Neuronal stem cell (in vitro differentiated cells): ENCODE results near the gene SORT1.

Experiments
- DNase-seq: peaks from one replicate; pipeline ENCODE4 v3.0.0-alpha.2; 2013; ENCODE audit warnings: low spot score
- H2AFZ ChIP-seq: one replicate; pipeline ENCODE4 v1.6.1; 2013; ENCODE audit warnings: mild to moderate bottlenecking, low read length, inconsistent platforms
- H2AK5ac ChIP-seq: 2 replicates; pipeline ENCODE4 v1.6.1; 2013; ENCODE audit warnings: low read depth, mild to moderate bottlenecking, inconsistent platforms, low read length, moderate library complexity, mixed read lengths
- H2BK120ac ChIP-seq: 2 replicates; pipeline ENCODE4 v1.6.1; 2013; ENCODE audit warnings: low read depth, mild to moderate bottlenecking, inconsistent platforms, low read length, moderate library complexity, mixed read lengths
- H2BK12ac ChIP-seq: one replicate; pipeline ENCODE4 v1.6.1; 2013; ENCODE audit warnings: low read length, inconsistent platforms
- H2BK15ac ChIP-seq: 2 replicates; pipeline ENCODE4 v1.6.1; 2013; ENCODE audit warnings: mild to moderate bottlenecking, low read length, inconsistent platforms, mixed read lengths
- H2BK5ac ChIP-seq: one replicate; pipeline ENCODE4 v1.6.1; 2013; ENCODE audit warnings: inconsistent platforms, mild to moderate bottlenecking, low read length, moderate library complexity
- H3K14ac ChIP-seq: one replicate; pipeline ENCODE4 v1.6.1; 2013; ENCODE audit warnings: low read length, inconsistent platforms
- H3K18ac ChIP-seq: 2 replicates; pipeline ENCODE4 v1.6.1; 2013; ENCODE audit warnings: low read length, inconsistent platforms
- H3K23ac ChIP-seq: 2 replicates; pipeline ENCODE4 v1.6.1; 2013; ENCODE audit warnings: low read depth, mild to moderate bottlenecking, mixed read lengths, low read length, inconsistent platforms; ENCODE audit not compliant: poor library complexity
- H3K27ac ChIP-seq: replicated peaks from 3 replicates; pipeline ENCODE4 v1.5.1; 2013; ENCODE audit warnings: low read length, inconsistent platforms
- H3K27me3 ChIP-seq, 3 experiments: 2 replicates each; pipeline ENCODE4 v1.6.1; 2013; ENCODE audit warnings: low read length in 3 of 3, mild to moderate bottlenecking in 2 of 3, inconsistent platforms in 1 of 3, low read depth in 1 of 3, mixed read lengths in 1 of 3, moderate library complexity in 1 of 3; ENCODE audit not compliant: control insufficient read depth in 3 of 3, insufficient read depth in 3 of 3
- H3K36me3 ChIP-seq, 2 donors: replicated peaks in 1 of 2; 2 replicates each; pipeline ENCODE4 v1.6.1; 2013; ENCODE audit warnings: low read length in 2 of 2; ENCODE audit not compliant: control insufficient read depth in 2 of 2, insufficient read depth in 2 of 2
- H3K4ac ChIP-seq: 2 replicates; pipeline ENCODE4 v1.6.1; 2013; ENCODE audit warnings: inconsistent platforms, mild to moderate bottlenecking, low read length, moderate library complexity
- H3K4me1 ChIP-seq, 2 donors: 1 replicate in 1 of 2; 2 replicates in 1 of 2; pipeline ENCODE4 v1.6.1; 2013; ENCODE audit warnings: low read length in 2 of 2, low read depth in 1 of 2; ENCODE audit not compliant: control insufficient read depth in 2 of 2, insufficient read depth in 1 of 2
- H3K4me2 ChIP-seq: one replicate; pipeline ENCODE4 v1.6.1; 2013; ENCODE audit warnings: mild to moderate bottlenecking, low read length, inconsistent platforms; ENCODE audit not compliant: insufficient read depth, poor library complexity, severe bottlenecking
- H3K4me3 ChIP-seq, 2 donors: 2 replicates each; pipeline ENCODE4 v1.5.1; 2013; ENCODE audit warnings: low read length in 2 of 2, mild to moderate bottlenecking in 2 of 2, inconsistent platforms in 1 of 2, moderate library complexity in 1 of 2
- H3K79me1 ChIP-seq: one replicate; pipeline ENCODE4 v1.6.1; 2013; ENCODE audit warnings: low read depth, mild to moderate bottlenecking, inconsistent platforms, low read length, moderate library complexity
- H3K9ac ChIP-seq: one replicate; pipeline ENCODE4 v1.6.1; 2013; ENCODE audit warnings: mild to moderate bottlenecking, low read depth, low read length, inconsistent platforms; ENCODE audit not compliant: poor library complexity
- H3K9me3 ChIP-seq, 2 donors: replicated peaks in 1 of 2; 2 replicates each; pipeline versions ENCODE3 to v1.6.1; 2013; ENCODE audit warnings: low read length in 2 of 2, mild to moderate bottlenecking in 2 of 2, inconsistent platforms in 1 of 2, low read depth in 1 of 2, mixed read lengths in 1 of 2, moderate library complexity in 1 of 2; ENCODE audit not compliant: control insufficient read depth in 2 of 2, insufficient read depth in 1 of 2
- H4K8ac ChIP-seq: one replicate; pipeline ENCODE4 v1.6.1; 2013; ENCODE audit warnings: low read depth, mild to moderate bottlenecking, inconsistent platforms, low read length, moderate library complexity
- H4K91ac ChIP-seq: one replicate; pipeline ENCODE4 v1.6.1; 2013; ENCODE audit warnings: low read length, low read depth, mild to moderate bottlenecking, inconsistent platforms; ENCODE audit not compliant: poor library complexity
- WGBS, 2 donors: extraction: QIAGEN DNeasy Blood & Tissue Kit; methylation state at CpG; one replicate each; pipeline ENCODE4 v1.1.7; 2013; ENCODE audit warnings: missing lambda C conversion rate in 2 of 2, mixed read lengths in 1 of 2; ENCODE audit not compliant: insufficient read length in 2 of 2, insufficient replicate concordance in 1 of 2; ENCODE audit errors: extremely low coverage in 2 of 2; 5-methylcytosine and 5-hydroxymethylcytosine counted together

Gene SORT1

DNA sequence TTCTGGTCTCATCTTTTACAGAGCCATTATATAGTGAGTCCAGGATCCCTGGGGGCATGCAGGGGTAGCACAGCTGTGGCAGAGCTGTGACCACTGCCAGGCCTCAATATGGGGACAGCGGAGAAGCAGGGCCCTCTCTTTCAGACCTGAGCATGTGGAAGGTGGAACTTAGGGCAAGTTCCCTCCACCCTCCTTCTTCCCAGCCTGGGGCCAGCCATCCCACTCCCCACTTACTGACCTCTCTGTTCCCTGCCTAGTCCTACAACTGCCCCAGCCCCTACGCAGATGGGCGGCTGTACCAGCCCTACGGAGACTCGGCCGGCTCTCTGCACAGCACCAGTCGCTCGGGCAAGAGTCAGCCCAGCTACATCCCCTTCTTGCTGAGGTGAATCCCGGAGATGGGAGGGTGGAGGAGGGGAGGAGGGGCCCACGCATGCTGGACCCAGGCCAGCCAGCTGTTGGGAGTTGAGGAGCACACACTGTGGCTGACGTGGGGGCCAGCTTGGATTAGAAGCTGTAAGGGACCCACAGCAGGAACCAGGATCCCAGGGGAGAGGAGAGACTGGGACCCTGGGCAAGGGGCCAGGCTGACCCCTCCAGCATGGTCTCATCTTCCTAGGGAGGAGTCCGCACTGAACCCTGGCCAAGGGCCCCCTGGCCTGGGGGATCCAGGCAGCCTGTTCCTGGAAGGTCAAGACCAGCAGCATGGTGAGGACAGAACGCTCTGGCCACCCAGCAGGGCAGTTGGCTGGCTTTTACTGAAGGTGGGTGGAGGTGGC is 125.5 kb downstream of the SORT1 start:
- H2AK5ac ChIP-seq, result no peak overlapping the region
- H3K4me1 ChIP-seq, result peaks cover under 1 to 3% of the 10 kb centered on the region in 2 donors
- H3K4me2 ChIP-seq, result no peak overlapping the region
- WGBS, 2 donors, result no CpG with 5 or more reads among the region's 13 CpGs
- H2BK5ac ChIP-seq, result no peak overlapping the region
- H4K91ac ChIP-seq, result no peak overlapping the region
- H4K8ac ChIP-seq, result no peak overlapping the region
- peak overlapping the region; percentile 33 for H3K23ac ChIP-seq
- no peak overlapping the region for H2AFZ ChIP-seq
- H3K27me3 ChIP-seq, result no peaks in the 10 kb centered on the region
- DNase-seq, result no peak
- no peak overlapping the region for H2BK15ac ChIP-seq
- no peak overlapping the region for H3K4ac ChIP-seq
- no peak overlapping the region for H2BK12ac ChIP-seq
- H3K27ac ChIP-seq, result no peak overlapping the region
- H2BK120ac ChIP-seq, result no peak overlapping the region
- no peaks in the 10 kb centered on the region for H3K9me3 ChIP-seq
- no peak overlapping the region for H3K9ac ChIP-seq
- H3K14ac ChIP-seq, result no peak overlapping the region
- no peak overlapping the region for H3K4me3 ChIP-seq
- no peak overlapping the region for H3K18ac ChIP-seq
- peaks cover 58 to 89% of the 10 kb centered on the region in 2 donors for H3K36me3 ChIP-seq
- H3K79me1 ChIP-seq, result peaks cover 8% of the 10 kb centered on the region

DNA sequence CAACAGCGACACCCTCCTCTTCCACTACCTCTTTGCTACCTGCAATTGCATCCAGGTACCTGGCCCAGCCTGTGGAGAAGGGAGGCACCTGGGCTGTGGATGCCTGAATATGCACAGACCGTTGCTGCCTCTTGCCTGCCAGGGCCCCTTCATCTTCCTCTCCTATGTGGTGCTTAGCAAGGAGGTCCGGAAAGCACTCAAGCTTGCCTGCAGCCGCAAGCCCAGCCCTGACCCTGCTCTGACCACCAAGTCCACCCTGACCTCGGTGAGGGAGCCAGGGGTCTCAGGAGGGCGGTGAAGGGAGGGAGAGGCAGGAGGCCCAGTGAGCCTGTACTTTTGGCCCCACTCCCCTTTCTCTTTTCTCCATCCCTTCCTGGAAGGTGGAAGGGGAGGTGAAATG is 126.3 kb downstream of the SORT1 start:
- no peak overlapping the region for H2BK12ac ChIP-seq
- H3K4me2 ChIP-seq, result no peak overlapping the region
- H3K4me1 ChIP-seq, result peaks cover 0 to 2% of the 10 kb centered on the region in 2 donors
- H3K36me3 ChIP-seq, result peaks cover 62 to 96% of the 10 kb centered on the region in 2 donors
- H3K27ac ChIP-seq, result no peak overlapping the region
- no peak overlapping the region for H3K14ac ChIP-seq
- no peak overlapping the region for H3K23ac ChIP-seq
- H3K18ac ChIP-seq, result no peak overlapping the region
- no peak overlapping the region for H2AK5ac ChIP-seq
- no peaks in the 10 kb centered on the region for H3K9me3 ChIP-seq
- H3K79me1 ChIP-seq, result peaks cover 8% of the 10 kb centered on the region
- no peak overlapping the region for H4K91ac ChIP-seq
- no peak overlapping the region for H3K9ac ChIP-seq
- no peak overlapping the region for H4K8ac ChIP-seq
- no peak overlapping the region for H2BK5ac ChIP-seq
- no peak overlapping the region for H2BK15ac ChIP-seq
- H3K4ac ChIP-seq, result no peak overlapping the region
- no peak for DNase-seq
- no peak overlapping the region for H2BK120ac ChIP-seq
- WGBS, 2 donors, result no CpG with 5 or more reads among the region's 6 CpGs
- no peak overlapping the region for H2AFZ ChIP-seq
- H3K27me3 ChIP-seq, result no peaks in the 10 kb centered on the region
- no peak overlapping the region for H3K4me3 ChIP-seq

DNA sequence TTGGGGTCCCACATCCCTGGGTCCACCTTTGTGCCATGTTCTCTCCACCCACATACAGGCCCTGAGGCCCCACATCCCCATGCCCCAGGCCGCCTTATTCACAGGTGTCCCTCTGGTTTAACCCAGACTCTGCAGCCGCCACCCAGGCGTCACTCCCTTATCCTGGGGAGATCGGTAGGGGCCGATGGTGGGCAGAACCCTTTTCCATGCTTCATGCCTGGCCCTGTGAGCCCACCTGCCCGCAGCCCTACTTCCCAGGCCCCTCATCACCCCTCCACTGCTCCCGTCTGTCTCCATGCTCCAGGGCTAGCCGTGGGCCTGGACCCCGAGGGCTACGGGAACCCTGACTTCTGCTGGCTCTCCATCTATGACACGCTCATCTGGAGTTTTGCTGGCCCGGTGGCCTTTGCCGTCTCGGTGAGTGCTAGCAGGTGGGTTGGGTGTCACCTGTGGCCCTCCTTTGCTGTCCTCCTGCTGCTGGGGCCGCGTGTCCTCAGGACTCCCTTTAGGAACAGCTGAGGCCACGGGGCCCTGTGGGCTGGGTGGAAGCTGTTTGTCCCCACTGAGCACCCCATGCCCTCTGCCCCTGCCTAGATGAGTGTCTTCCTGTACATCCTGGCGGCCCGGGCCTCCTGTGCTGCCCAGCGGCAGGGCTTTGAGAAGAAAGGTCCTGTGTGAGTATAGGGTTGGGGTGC is 126.9 kb downstream of the SORT1 start:
- peaks cover 67 to 96% of the 10 kb centered on the region in 2 donors for H3K36me3 ChIP-seq

DNA sequence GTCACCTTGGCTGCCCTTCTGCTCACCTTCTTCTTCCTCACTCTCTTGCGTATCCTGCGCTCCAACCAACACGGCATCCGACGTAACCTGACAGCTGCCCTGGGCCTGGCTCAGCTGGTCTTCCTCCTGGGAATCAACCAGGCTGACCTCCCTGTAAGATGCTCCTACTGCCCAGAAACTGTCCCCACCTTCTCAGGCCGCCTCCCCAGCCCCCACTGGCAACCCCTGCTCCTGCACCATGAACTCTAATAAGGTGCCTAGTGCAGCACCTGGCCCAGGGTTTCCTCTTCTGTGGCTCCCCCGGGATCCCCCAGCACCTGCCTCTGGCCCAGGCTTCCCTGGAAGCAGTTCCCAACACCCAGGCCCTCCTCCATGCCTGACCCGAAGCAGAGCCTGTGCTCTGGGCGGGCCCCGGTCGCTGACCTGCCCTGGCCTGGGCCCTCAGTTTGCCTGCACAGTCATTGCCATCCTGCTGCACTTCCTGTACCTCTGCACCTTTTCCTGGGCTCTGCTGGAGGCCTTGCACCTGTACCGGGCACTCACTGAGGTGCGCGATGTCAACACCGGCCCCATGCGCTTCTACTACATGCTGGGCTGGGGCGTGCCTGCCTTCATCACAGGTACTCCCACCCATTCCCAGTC is 127.6 kb downstream of the SORT1 start:
- peak overlapping the region; percentile 23 for H4K8ac ChIP-seq
- H3K4ac ChIP-seq, result no peak overlapping the region
- H3K4me2 ChIP-seq, result no peak overlapping the region
- peak overlapping the region; percentile 9 for H3K9ac ChIP-seq
- no peak overlapping the region for H3K27ac ChIP-seq
- no peak overlapping the region for H2BK15ac ChIP-seq
- no peak for DNase-seq
- H2AFZ ChIP-seq, result no peak overlapping the region
- peaks cover 0 to 2% of the 10 kb centered on the region in 2 donors for H3K4me1 ChIP-seq
- WGBS, 2 donors, result no CpG with 5 or more reads among the region's 17 CpGs
- H2AK5ac ChIP-seq, result no peak overlapping the region
- H4K91ac ChIP-seq, result no peak overlapping the region
- H3K36me3 ChIP-seq, result peaks cover 73 to 96% of the 10 kb centered on the region in 2 donors
- H2BK5ac ChIP-seq, result peak overlapping the region; percentile 35
- no peak overlapping the region for H3K4me3 ChIP-seq
- H3K18ac ChIP-seq, result no peak overlapping the region
- peaks cover 11% of the 10 kb centered on the region for H3K79me1 ChIP-seq
- H3K23ac ChIP-seq, result no peak overlapping the region
- no peak overlapping the region for H2BK120ac ChIP-seq
- no peaks in the 10 kb centered on the region for H3K9me3 ChIP-seq
- no peak overlapping the region for H3K14ac ChIP-seq
- H3K27me3 ChIP-seq, result no peaks in the 10 kb centered on the region
- no peak overlapping the region for H2BK12ac ChIP-seq

More for the DNA sequence above, 126.9 kb downstream of the SORT1 start:
- no peak overlapping the region for H2AK5ac ChIP-seq
- peaks cover 9% of the 10 kb centered on the region for H3K79me1 ChIP-seq
- H3K18ac ChIP-seq, result no peak overlapping the region
- H3K23ac ChIP-seq, result no peak overlapping the region
- H4K8ac ChIP-seq, result no peak overlapping the region
- H3K4me3 ChIP-seq, result no peak overlapping the region
- no peaks in the 10 kb centered on the region for H3K9me3 ChIP-seq
- H3K4ac ChIP-seq, result no peak overlapping the region
- no peak for DNase-seq
- no peak overlapping the region for H2BK15ac ChIP-seq
- no peaks in the 10 kb centered on the region for H3K27me3 ChIP-seq
- no peak overlapping the region for H3K4me2 ChIP-seq
- peak overlapping the region; percentile 35 for H2BK5ac ChIP-seq
- no peak overlapping the region for H2AFZ ChIP-seq
- no peak overlapping the region for H3K14ac ChIP-seq
- no peak overlapping the region for H4K91ac ChIP-seq
- H2BK120ac ChIP-seq, result no peak overlapping the region
- no peak overlapping the region for H3K9ac ChIP-seq
- H3K27ac ChIP-seq, result no peak overlapping the region
- H2BK12ac ChIP-seq, result no peak overlapping the region
- H3K4me1 ChIP-seq, result peaks cover 0 to 2% of the 10 kb centered on the region in 2 donors
- no CpG with 5 or more reads among the region's 20 CpGs for WGBS, 2 donors
